Naive thymus-derived CD4-positive, alpha-beta T cell (primary cell): ENCODE measurements around the gene PLPPR5. TPM values are rescaled to one million over a fixed set of nuclear protein-coding genes. Genes with fewer than 3 reads are reported as not detected.

Experiments used
- ATAC-seq: fragments of 150-1000 bp; cut with Tn5 transposase; 2 replicates; pipeline ENCODE4 v1.10.0; 2021; ENCODE audit warnings: mild to moderate bottlenecking, moderate library complexity
- CTCF ChIA-PET: fragments of 350-600 bp; sonication (Branson Sonifier 250); formaldehyde crosslinking; loops from one replicate; lab custom pipeline; 2021; ENCODE audit warnings: antibody characterized with exemption; lab: Charles Lee
- POLR2A ChIA-PET: fragments of 350-600 bp; sonication (Branson Sonifier 250); formaldehyde crosslinking; loops from one replicate; lab custom pipeline; 2021; ENCODE audit warnings: antibody characterized with exemption, inconsistent platforms; lab: Charles Lee
- DNase-seq, 9 donors: peaks; one replicate each; pipeline versions ENCODE4 v3.0.0 to v3.0.0-alpha.2; 2020 to 2022; ENCODE audit warnings: mixed read lengths in 1 of 9
- H3K27ac ChIP-seq: one replicate; pipeline ENCODE4 v1.7.0; 2013; ENCODE audit warnings: mild to moderate bottlenecking, low read depth, low read length, moderate library complexity
- H3K27me3 ChIP-seq, 2 donors: one replicate each; pipeline ENCODE4 v1.7.0; 2013; ENCODE audit warnings: low read length in 2 of 2, mild to moderate bottlenecking in 2 of 2, moderate library complexity in 2 of 2; ENCODE audit not compliant: control insufficient read depth in 2 of 2, insufficient read depth in 2 of 2
- H3K36me3 ChIP-seq, 3 experiments: 1 replicate in 2 of 3; 2 replicates in 1 of 3; pipeline ENCODE4 v1.7.0; 2013; ENCODE audit warnings: low read length in 3 of 3, mild to moderate bottlenecking in 3 of 3, moderate library complexity in 1 of 3; ENCODE audit not compliant: insufficient read depth in 3 of 3, control insufficient read depth in 2 of 3
- H3K4me1 ChIP-seq, 2 donors: one replicate each; pipeline ENCODE4 v1.7.0; 2013; ENCODE audit warnings: low read length in 2 of 2, mild to moderate bottlenecking in 2 of 2, moderate library complexity in 1 of 2; ENCODE audit not compliant: control insufficient read depth in 2 of 2, insufficient read depth in 2 of 2
- H3K4me3 ChIP-seq: 2 replicates; pipeline ENCODE4 v1.7.0; 2013; ENCODE audit warnings: mild to moderate bottlenecking, low read length
- H3K9me3 ChIP-seq, 3 experiments: 1 replicate in 2 of 3; 2 replicates in 1 of 3; pipeline ENCODE4 v1.7.0; 2013; ENCODE audit warnings: low read length in 3 of 3; ENCODE audit not compliant: control insufficient read depth in 2 of 3
- H3K27ac Mint-ChIP-seq, 9 donors: one replicate each; pipeline ENCODE4 v1.8.0; 2020 to 2022; ENCODE audit warnings: mixed read lengths in 9 of 9, mild to moderate bottlenecking in 8 of 9, moderate library complexity in 5 of 9, inconsistent platforms in 2 of 9
- H3K27me3 Mint-ChIP-seq, 5 donors: one replicate each; pipeline ENCODE4 v1.8.0; 2021 to 2022; ENCODE audit warnings: mixed read lengths in 5 of 5, mild to moderate bottlenecking in 1 of 5
- H3K36me3 Mint-ChIP-seq, 5 donors: one replicate each; pipeline ENCODE4 v1.8.0; 2020 to 2022; ENCODE audit warnings: mixed read lengths in 5 of 5, mild to moderate bottlenecking in 3 of 5, inconsistent platforms in 1 of 5
- H3K4me1 Mint-ChIP-seq, 7 donors: one replicate each; pipeline ENCODE4 v1.8.0; 2020 to 2022; ENCODE audit warnings: mixed read lengths in 7 of 7, mild to moderate bottlenecking in 3 of 7, inconsistent platforms in 1 of 7
- H3K4me3 Mint-ChIP-seq, 10 donors: one replicate each; pipeline ENCODE4 v1.8.0; 2020 to 2022; ENCODE audit warnings: mild to moderate bottlenecking in 10 of 10, mixed read lengths in 10 of 10, moderate library complexity in 6 of 10, inconsistent platforms in 2 of 10
- H3K9me3 Mint-ChIP-seq, 11 donors: one replicate each; pipeline ENCODE4 v1.8.0; 2020 to 2022; ENCODE audit warnings: mixed read lengths in 11 of 11, mild to moderate bottlenecking in 4 of 11, inconsistent platforms in 1 of 11, moderate library complexity in 1 of 11
- intact Hi-C, 2 donors: fragments of 100-400 bp; cut with micrococcal nuclease; formaldehyde crosslinking; loops; one replicate each; pipeline ENCODE4 v1.15.1; 2023
- polyA plus RNA-seq, 2 donors: library from polyadenylated mRNA; unstranded; fragments of 300-500 nt; fragmentation: Illumina TruSeq; gene quantifications; one replicate each; pipeline ENCODE4 v1.2.3, GENCODE V29; 2021
- total RNA-seq, 6 experiments: library from RNA in 5 of 6; stranded (reverse) in 5 of 6; gene quantifications; 1 replicate in 5 of 6; 2 replicates in 1 of 6; pipeline ENCODE4 v1.2.3 and lab custom pipeline; 2021 to 2026

The PLPPR5 gene
- total and polyA plus RNA-seq, 7 experiments from 2014 or later, result not detected

- H3K4me1 ChIP-seq, result no peaks in the 10 kb centered on the region
- DNase-seq, result peak in 2 of 9 donors; percentile 3 to 7
Measured at GRCh38 chr1:98940069-98940721, 64.5 kb downstream of the PLPPR5 start.

GRCh38 chr1:98939471-98939870 is 65.2 kb downstream of the PLPPR5 start:
- CTCF ChIA-PET, result interaction anchor here (1.4 kb wide), 1 partner anchor 188 kb away, joined by 4 read pairs; no protein-coding TSS in a partner anchor
- H3K9me3 Mint-ChIP-seq, result no peaks in the 10 kb centered on the region
- H3K4me1 ChIP-seq, result no peaks in the 10 kb centered on the region
- no peak overlapping the region for H3K4me3 Mint-ChIP-seq
- H3K27me3 Mint-ChIP-seq, result no peaks in the 10 kb centered on the region
- no peak overlapping the region for H3K4me3 ChIP-seq
- intact Hi-C loops, result no loop called here
- no peaks in the 10 kb centered on the region for H3K36me3 ChIP-seq
- DNase-seq (no peak), ATAC-seq (no peak)
- POLR2A ChIA-PET, result no interaction called here
- H3K9me3 ChIP-seq, result no peaks in the 10 kb centered on the region
- no peaks in the 10 kb centered on the region for H3K36me3 Mint-ChIP-seq
- H3K27me3 ChIP-seq, result no peaks in the 10 kb centered on the region
- peak overlapping the region in 1 of 9 donors; percentile 41 for H3K27ac Mint-ChIP-seq
- H3K27ac ChIP-seq, result no peak overlapping the region
- peaks cover 0 to 7% (median 2%) of the 10 kb centered on the region in 7 donors for H3K4me1 Mint-ChIP-seq

More at GRCh38 chr1:98940069-98940721, 64.5 kb downstream of the PLPPR5 start:
- no peak overlapping the region for H3K27ac ChIP-seq
- ChIA-PET CTCF (interaction anchor here (0.7 to 1.4 kb wide), 4 partner anchors 140 to 189 kb away, joined by 3 to 10 read pairs (median 4); no protein-coding TSS in a partner anchor), POLR2A (no interaction called here)
- no peaks in the 10 kb centered on the region for H3K27me3 Mint-ChIP-seq
- intact Hi-C loops, result loop anchor here (1.0 to 5.0 kb wide), 3 partner anchors 146 to 191 kb away; no protein-coding TSS in a partner anchor
- H3K27me3 ChIP-seq, result no peaks in the 10 kb centered on the region
- H3K36me3 ChIP-seq, result no peaks in the 10 kb centered on the region
- H3K9me3 Mint-ChIP-seq, result no peaks in the 10 kb centered on the region
- no peak overlapping the region for H3K4me3 ChIP-seq
- H3K4me1 Mint-ChIP-seq, result peaks cover 0 to 5% (median 2%) of the 10 kb centered on the region in 7 donors
- ATAC-seq, result no peak
- H3K27ac Mint-ChIP-seq, result peak overlapping the region in 2 of 9 donors; percentile 5 to 41
- H3K9me3 ChIP-seq, result no peaks in the 10 kb centered on the region
- H3K4me3 Mint-ChIP-seq, result no peak overlapping the region
- H3K36me3 Mint-ChIP-seq, result no peaks in the 10 kb centered on the region

DNA sequence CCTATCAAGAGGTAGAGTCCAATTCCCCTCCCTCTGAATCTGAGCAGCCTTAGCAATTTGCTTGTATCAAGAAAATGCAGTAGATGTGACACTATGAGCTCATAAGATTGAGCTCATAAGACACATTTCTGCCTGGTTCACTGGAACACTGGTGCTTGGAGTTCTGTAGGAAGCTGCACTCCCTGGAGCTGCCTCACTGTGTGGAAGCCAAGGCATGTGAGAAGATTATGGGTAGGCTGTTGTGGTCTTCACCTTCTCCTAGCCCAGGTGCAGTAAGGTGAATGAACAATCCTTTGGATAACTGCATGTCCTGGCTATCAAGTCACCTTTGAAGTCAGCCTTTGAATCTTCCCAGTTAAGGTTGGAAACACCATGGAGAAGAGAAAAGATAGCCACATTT is 67.3 kb downstream of the PLPPR5 start:
- Mint-ChIP-seq H3K4me1 (peaks cover 0 to 9% (median 2%) of the 10 kb centered on the region in 7 donors), H3K27me3 (peaks cover 0 to 4% (median 0%) of the 10 kb centered on the region in 5 donors), H3K36me3 (no peaks in the 10 kb centered on the region), H3K27ac (no peak overlapping the region), H3K9me3 (no peaks in the 10 kb centered on the region), H3K4me3 (no peak overlapping the region)
- ChIA-PET POLR2A (no interaction called here), CTCF (no interaction called here)
- no peak for DNase-seq
- no peak for ATAC-seq
- Histone ChIP-seq H3K36me3 (no peaks in the 10 kb centered on the region), H3K4me3 (no peak overlapping the region), H3K27me3 (no peaks in the 10 kb centered on the region), H3K27ac (no peak overlapping the region), H3K9me3 (no peaks in the 10 kb centered on the region), H3K4me1 (no peaks in the 10 kb centered on the region)
- intact Hi-C loops, result no loop called here

GRCh38 chr1:98932184-98932583 is 72.5 kb downstream of the PLPPR5 start:
- H3K27me3 Mint-ChIP-seq, result peaks cover 0 to 8% (median 0%) of the 10 kb centered on the region in 5 donors
- Histone ChIP-seq H3K4me3 (no peak overlapping the region), H3K27ac (no peak overlapping the region), H3K4me1 (no peaks in the 10 kb centered on the region), H3K36me3 (no peaks in the 10 kb centered on the region), H3K27me3 (no peaks in the 10 kb centered on the region), H3K9me3 (no peaks in the 10 kb centered on the region)
- intact Hi-C loops, result no loop called here
- ATAC-seq (no peak), DNase-seq (no peak)
- peaks cover 0 to 3% (median 0%) of the 10 kb centered on the region in 11 donors for H3K9me3 Mint-ChIP-seq
- H3K4me1 Mint-ChIP-seq, result peaks cover 0 to 8% (median 1%) of the 10 kb centered on the region in 7 donors
- ChIA-PET CTCF (no interaction called here), POLR2A (no interaction called here)
- H3K27ac Mint-ChIP-seq, result no peak overlapping the region
- H3K4me3 Mint-ChIP-seq, result no peak overlapping the region
- H3K36me3 Mint-ChIP-seq, result no peaks in the 10 kb centered on the region

DNA sequence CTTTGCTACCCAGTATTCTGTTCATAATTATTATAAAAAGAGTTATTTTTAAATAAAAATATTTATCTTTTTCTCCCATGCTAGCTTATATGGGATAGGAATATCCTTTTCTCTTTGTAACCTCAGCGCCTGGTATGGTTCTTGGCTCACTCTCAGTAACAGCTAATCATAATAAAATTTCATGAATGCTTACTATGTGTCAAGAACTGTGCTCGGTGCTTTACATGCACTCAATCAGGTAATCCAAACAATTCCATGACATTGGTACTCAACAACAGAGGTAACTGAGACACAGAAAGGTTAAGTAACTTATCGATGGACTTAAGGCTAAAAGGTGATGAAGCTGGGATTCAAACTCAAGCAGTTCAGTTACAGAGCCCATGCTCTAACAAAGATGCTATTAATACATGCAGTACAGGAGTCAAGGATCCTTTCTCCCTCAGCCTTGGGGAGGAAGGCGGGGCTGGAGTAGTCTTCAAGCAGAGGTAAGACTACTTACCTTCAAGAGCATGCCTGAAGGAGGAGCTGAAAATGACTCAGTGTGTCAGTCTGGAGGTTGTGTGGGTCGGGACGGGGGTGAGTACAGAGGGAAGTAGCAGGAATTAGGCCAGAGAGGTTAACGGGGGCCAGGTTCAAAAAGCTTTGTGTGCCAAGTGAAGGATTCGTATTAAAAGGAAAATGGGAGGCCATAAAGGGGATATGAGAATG is 73.4 kb downstream of the PLPPR5 start:
- Mint-ChIP-seq H3K4me1 (peaks cover 0 to 8% (median 1%) of the 10 kb centered on the region in 7 donors), H3K9me3 (peaks cover 0 to 3% (median 0%) of the 10 kb centered on the region in 11 donors), H3K27ac (peak overlapping the region in 2 of 9 donors; percentile 12 to 23), H3K4me3 (no peak overlapping the region), H3K27me3 (peaks cover 0 to 8% (median 0%) of the 10 kb centered on the region in 5 donors), H3K36me3 (no peaks in the 10 kb centered on the region)
- Histone ChIP-seq H3K9me3 (no peaks in the 10 kb centered on the region), H3K36me3 (no peaks in the 10 kb centered on the region), H3K27ac (no peak overlapping the region), H3K4me3 (no peak overlapping the region), H3K27me3 (no peaks in the 10 kb centered on the region), H3K4me1 (no peaks in the 10 kb centered on the region)
- POLR2A ChIA-PET, result no interaction called here
- no peak for ATAC-seq
- DNase-seq, result no peak
- CTCF ChIA-PET, result no interaction called here
- intact Hi-C loops, result no loop called here

DNA sequence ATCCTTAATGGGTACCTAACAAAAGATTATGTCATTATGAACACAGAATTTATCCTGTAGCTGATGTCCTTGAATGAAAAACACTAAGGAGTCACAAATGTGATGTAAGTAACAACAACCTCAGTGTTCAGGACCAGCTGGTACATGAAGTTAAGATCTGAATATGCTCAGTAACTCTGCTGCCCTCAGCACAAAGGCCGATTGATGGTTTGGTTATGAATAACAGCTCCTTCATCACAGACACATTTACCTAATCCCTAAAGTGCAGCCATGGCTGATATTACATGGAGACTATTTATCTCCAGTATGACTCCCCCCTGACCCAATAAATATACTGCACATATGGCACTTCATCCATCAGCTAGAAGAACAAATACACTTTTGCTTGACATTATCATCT is 75.2 kb downstream of the PLPPR5 start:
- no peaks in the 10 kb centered on the region for H3K36me3 Mint-ChIP-seq
- peaks cover 0 to 3% (median 0%) of the 10 kb centered on the region in 11 donors for H3K9me3 Mint-ChIP-seq
- ChIA-PET CTCF (no interaction called here), POLR2A (no interaction called here)
- H3K4me1 Mint-ChIP-seq, result peaks cover 0 to 6% (median 1%) of the 10 kb centered on the region in 7 donors
- H3K4me3 ChIP-seq, result no peak overlapping the region
- peaks cover 0 to 8% (median 0%) of the 10 kb centered on the region in 5 donors for H3K27me3 Mint-ChIP-seq
- DNase-seq (no peak), ATAC-seq (no peak)
- H3K4me1 ChIP-seq, result no peaks in the 10 kb centered on the region
- no peaks in the 10 kb centered on the region for H3K27me3 ChIP-seq
- H3K4me3 Mint-ChIP-seq, result no peak overlapping the region
- no peaks in the 10 kb centered on the region for H3K36me3 ChIP-seq
- no peaks in the 10 kb centered on the region for H3K9me3 ChIP-seq
- no peak overlapping the region for H3K27ac Mint-ChIP-seq
- intact Hi-C loops, result loop anchor here in 1 of 2 donors (5.0 kb wide), 1 partner anchor 57 kb away; no protein-coding TSS in a partner anchor
- H3K27ac ChIP-seq, result no peak overlapping the region
